Measurements from ENCODE around the gene GNRHR. TPM values are rescaled to one million over a fixed set of nuclear protein-coding genes. Genes with fewer than 3 reads are reported as not detected.

GNRHR gene
- total and polyA plus RNA-seq, 2 experiments from 2014 or later = 0.10 TPM; not detected in 1

GRCh38 chr4:67723341-67723740 is 30.8 kb downstream of the GNRHR start:
- peaks cover 25% of the 10 kb centered on the region for H3K4me1 Mint-ChIP-seq
- H2AFZ ChIP-seq = no peak overlapping the region
- TF ChIP-seq ZNF114 (CRISPR knock-in tag; IDR thresholded peaks at IDR 0.05) (no peak), ZNF331 (CRISPR knock-in tag; IDR thresholded peaks at IDR 0.05; ENCODE audit: low read depth) (no peak), ZNF462 (CRISPR knock-in tag; IDR thresholded peaks at IDR 0.05) (no peak), JUNB (IDR thresholded peaks at IDR 0.05; ENCODE audit: unreplicated experiment) (no peak), STAT1 (IDR thresholded peaks at IDR 0.05; ENCODE audit: unreplicated experiment) (no peak)
- TF ChIP-seq, protein P1, sequence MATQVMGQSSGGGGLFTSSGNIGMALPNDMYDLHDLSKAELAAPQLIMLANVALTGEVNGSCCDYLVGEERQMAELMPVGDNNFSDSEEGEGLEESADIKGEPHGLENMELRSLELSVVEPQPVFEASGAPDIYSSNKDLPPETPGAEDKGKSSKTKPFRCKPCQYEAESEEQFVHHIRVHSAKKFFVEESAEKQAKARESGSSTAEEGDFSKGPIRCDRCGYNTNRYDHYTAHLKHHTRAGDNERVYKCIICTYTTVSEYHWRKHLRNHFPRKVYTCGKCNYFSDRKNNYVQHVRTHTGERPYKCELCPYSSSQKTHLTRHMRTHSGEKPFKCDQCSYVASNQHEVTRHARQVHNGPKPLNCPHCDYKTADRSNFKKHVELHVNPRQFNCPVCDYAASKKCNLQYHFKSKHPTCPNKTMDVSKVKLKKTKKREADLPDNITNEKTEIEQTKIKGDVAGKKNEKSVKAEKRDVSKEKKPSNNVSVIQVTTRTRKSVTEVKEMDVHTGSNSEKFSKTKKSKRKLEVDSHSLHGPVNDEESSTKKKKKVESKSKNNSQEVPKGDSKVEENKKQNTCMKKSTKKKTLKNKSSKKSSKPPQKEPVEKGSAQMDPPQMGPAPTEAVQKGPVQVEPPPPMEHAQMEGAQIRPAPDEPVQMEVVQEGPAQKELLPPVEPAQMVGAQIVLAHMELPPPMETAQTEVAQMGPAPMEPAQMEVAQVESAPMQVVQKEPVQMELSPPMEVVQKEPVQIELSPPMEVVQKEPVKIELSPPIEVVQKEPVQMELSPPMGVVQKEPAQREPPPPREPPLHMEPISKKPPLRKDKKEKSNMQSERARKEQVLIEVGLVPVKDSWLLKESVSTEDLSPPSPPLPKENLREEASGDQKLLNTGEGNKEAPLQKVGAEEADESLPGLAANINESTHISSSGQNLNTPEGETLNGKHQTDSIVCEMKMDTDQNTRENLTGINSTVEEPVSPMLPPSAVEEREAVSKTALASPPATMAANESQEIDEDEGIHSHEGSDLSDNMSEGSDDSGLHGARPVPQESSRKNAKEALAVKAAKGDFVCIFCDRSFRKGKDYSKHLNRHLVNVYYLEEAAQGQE (IDR thresholded peaks at IDR 0.05; ENCODE audit: unreplicated experiment) = no peak
- H3K27me3 ChIP-seq (ENCODE audit: insufficient read depth) = no peaks in the 10 kb centered on the region
- H4K20me1 ChIP-seq (replicated peaks; ENCODE audit: insufficient read depth) = no peaks in the 10 kb centered on the region
- H3F3A ChIP-seq (replicated peaks; ENCODE audit: low read depth) = no peaks in the 10 kb centered on the region
- H3K36me3 ChIP-seq (ENCODE audit: insufficient read depth) = no peaks in the 10 kb centered on the region
- no peaks in the 10 kb centered on the region for H3K79me2 ChIP-seq (replicated peaks; ENCODE audit: insufficient read depth)
- no peaks in the 10 kb centered on the region for H3K4me1 ChIP-seq (ENCODE audit: insufficient read depth)
- no peak overlapping the region for H3K4me3 Mint-ChIP-seq
- H3K9me3 Mint-ChIP-seq = peaks cover 3% of the 10 kb centered on the region; the same call in 1 of the 3 replicates
- ATAC-seq (peak; percentile 25), DNase-seq (ENCODE audit: low spot score) (no peak)
- peaks cover 31% of the 10 kb centered on the region for H3K36me3 Mint-ChIP-seq (ENCODE audit: low read depth)
- peaks cover 2% of the 10 kb centered on the region for H3K27me3 Mint-ChIP-seq (ENCODE audit: insufficient read depth, low read depth, poor library complexity)
- H3K4me2 ChIP-seq = no peak overlapping the region
- no peak overlapping the region for H3K4me3 ChIP-seq
- H3K27ac ChIP-seq (ENCODE audit: low read depth) = no peak overlapping the region
- no peak overlapping the region for H3K27ac Mint-ChIP-seq
- H3K9me2 ChIP-seq (ENCODE audit: insufficient read depth) = peaks cover 12% of the 10 kb centered on the region; the same call in 1 of the 2 replicates

Measured in GM23338 (cell line).